Endothelial cell of umbilical vein (primary cell): Measurements from ENCODE around the gene GON4L.

Source experiments
- CTCF ChIP-seq, 2 donors: IDR thresholded peaks; 1 replicate in 1 of 2; 2 replicates in 1 of 2; pipeline ENCODE4 v1.5.1; 2011; ENCODE audit warnings: low read length in 2 of 2, mild to moderate bottlenecking in 2 of 2, moderate library complexity in 2 of 2, control low read depth in 1 of 2, inconsistent platforms in 1 of 2, low read depth in 1 of 2; ENCODE audit not compliant: insufficient read depth in 1 of 2; ENCODE audit errors: extremely low read depth in 1 of 2
- EZH2 ChIP-seq: IDR thresholded peaks from 2 replicates; pipeline ENCODE4 v1.6.1; 2012; ENCODE audit warnings: borderline replicate concordance, low read depth, mild to moderate bottlenecking, moderate library complexity, low read length, inconsistent platforms; ENCODE audit not compliant: severe bottlenecking
- FOS ChIP-seq: IDR thresholded peaks from 2 replicates; pipeline ENCODE4 v1.6.1; 2011; ENCODE audit warnings: mild to moderate bottlenecking, low read length, moderate library complexity, borderline replicate concordance; ENCODE audit not compliant: insufficient read depth
- MYC ChIP-seq: IDR thresholded peaks from one replicate; pipeline ENCODE4 v1.6.1; 2011; ENCODE audit warnings: mild to moderate bottlenecking, low read depth, low read length
- POLR2A ChIP-seq: IDR thresholded peaks from 2 replicates; pipeline ENCODE4 v1.6.1; 2012; ENCODE audit warnings: low read depth, mild to moderate bottlenecking, control low read depth, low read length
- TF ChIP-seq, protein P1 (sequence below): IDR thresholded peaks from 2 replicates; pipeline ENCODE4 v1.6.1; 2011; ENCODE audit not compliant: insufficient read depth, insufficient read length

DNA sequence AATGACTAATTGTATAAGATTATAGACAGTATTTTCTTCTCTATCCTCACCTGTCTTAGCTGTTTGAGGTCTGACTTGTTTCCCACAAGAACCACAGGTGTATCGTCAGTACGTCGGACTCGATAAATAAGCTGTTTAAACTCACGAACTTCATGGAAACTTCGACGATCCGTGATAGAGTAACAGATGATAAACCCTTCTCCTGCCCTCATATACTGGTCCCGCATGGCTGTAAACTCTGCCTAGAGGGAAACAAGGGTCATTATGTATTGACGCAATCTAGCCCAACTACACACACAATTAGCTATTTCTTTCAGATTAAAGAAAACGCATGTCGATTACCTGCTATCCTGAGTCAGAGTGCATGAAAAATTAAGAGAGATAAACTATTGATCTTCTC lies 47.2 kb upstream of the GON4L start:
- TF ChIP-seq POLR2A (no peak), EZH2 (no peak), CTCF (IDR thresholded peaks at IDR 0.05; ENCODE audit: extremely low read depth in 1 of 2, insufficient read depth in 1 of 2, low read depth in 1 of 2, low read length in 2 of 2) (no peak), FOS (no peak), MYC (no peak)
- TF ChIP-seq, protein P1, sequence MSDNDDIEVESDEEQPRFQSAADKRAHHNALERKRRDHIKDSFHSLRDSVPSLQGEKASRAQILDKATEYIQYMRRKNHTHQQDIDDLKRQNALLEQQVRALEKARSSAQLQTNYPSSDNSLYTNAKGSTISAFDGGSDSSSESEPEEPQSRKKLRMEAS: no peak
